ENCODE results near the gene STK39.
A peak's percentile ranks its signal among the peaks of the same experiment; 100 is the strongest.

Gene STK39

GRCh38 chr2:168116448-168116847 is 130.9 kb downstream of the STK39 start:
- no peak overlapping the region for H3K4me3 ChIP-seq (ENCODE audit: low read length)
- no peak for DNase-seq (ENCODE audit: low read depth)
- TF ChIP-seq CTCF (IDR thresholded peaks at IDR 0.05; ENCODE audit: insufficient read depth, low read depth, low read length, missing control alignments) = peak; percentile 15

- H3K4me3 ChIP-seq (ENCODE audit: low read length) = no peak overlapping the region
- DNase-seq (ENCODE audit: low read depth) = no peak
- TF ChIP-seq CTCF (IDR thresholded peaks at IDR 0.05; ENCODE audit: insufficient read depth, low read depth, low read length, missing control alignments) = no peak
These were observed 132.8 kb downstream of the STK39 start for GRCh38 chr2:168114619-168115018.

DNA sequence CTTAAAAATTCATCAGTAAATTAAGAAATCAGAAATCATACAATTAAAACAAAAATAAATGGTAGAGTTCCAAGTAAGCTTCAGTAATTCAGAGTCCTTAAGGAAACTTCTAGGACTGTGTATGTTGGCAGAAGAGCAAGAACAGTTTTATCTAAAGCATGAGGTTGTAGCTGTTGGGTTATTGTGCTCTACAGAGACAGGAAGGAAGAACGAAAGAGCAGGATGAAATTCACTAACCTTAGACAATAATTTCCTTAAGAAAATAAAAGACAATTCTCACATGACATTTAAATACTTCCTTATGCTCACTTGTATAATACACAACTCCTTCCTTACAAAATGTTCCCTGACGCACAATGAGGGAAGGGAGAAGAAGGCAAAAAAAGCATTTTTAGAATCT is 133.4 kb downstream of the STK39 start:
- DNase-seq (ENCODE audit: low read depth) = no peak
- no peak overlapping the region for H3K4me3 ChIP-seq (ENCODE audit: low read length)
- TF ChIP-seq CTCF (IDR thresholded peaks at IDR 0.05; ENCODE audit: insufficient read depth, low read depth, low read length, missing control alignments) = no peak

DNA sequence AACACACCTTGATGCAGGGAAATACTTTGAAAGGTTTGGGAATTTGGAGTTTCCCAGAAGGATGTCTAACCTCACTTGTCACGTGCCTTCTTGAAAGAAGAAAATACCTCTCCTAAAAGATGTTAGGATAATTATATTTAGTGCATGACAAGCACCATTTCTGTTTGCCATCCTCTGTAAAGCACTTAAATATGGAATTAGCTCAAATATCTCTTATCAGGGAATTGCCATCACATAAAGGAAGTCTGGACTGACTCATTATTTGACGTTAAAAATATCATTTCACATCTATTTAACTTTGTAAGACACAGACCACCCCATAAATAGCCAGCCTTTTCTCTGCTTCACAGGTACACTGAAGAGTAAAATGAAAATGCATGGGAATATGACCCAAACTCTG is 140.1 kb downstream of the STK39 start:
- no peak for TF ChIP-seq CTCF (IDR thresholded peaks at IDR 0.05; ENCODE audit: insufficient read depth, low read depth, low read length, missing control alignments)
- no peak for DNase-seq (ENCODE audit: low read depth)
- no peak overlapping the region for H3K4me3 ChIP-seq (ENCODE audit: low read length)

DNA sequence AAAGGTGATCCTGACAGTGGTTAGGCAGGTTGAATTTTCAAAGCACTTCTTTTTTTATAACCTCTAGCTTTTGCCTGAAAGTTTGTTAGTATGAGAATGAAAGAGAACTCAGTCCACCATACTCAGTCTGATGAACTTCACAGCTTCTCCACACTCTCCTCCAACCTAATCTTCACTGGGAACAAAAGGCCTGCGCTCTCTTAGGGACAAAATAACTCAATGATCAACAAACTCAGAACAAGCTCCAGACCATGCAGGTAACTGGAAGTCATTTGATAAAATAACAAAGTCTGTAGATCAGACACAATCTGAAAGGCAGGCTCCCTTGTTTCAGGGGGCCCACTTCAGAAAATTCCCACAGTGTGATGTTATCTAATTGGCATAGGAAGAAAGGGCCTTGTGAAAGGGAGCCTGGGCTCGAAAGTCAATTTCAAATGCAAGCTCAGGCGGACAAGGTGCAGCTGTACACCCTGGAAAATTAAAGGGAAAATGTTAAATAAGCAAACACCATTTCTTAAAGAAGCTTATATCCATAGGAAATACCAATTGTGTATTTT is 142.2 kb downstream of the STK39 start:
- no peak for TF ChIP-seq CTCF (IDR thresholded peaks at IDR 0.05; ENCODE audit: insufficient read depth, low read depth, low read length, missing control alignments)
- no peak for DNase-seq (ENCODE audit: low read depth)

GRCh38 chr2:168097431-168097830 is 150.0 kb downstream of the STK39 start:
- no peak overlapping the region for H3K4me3 ChIP-seq (ENCODE audit: low read length)
- no peak for TF ChIP-seq CTCF (IDR thresholded peaks at IDR 0.05; ENCODE audit: insufficient read depth, low read depth, low read length, missing control alignments)
- DNase-seq (ENCODE audit: low read depth) = peak; percentile 100

More for the DNA sequence above, 142.2 kb downstream of the STK39 start:
- no peak overlapping the region for H3K4me3 ChIP-seq (ENCODE audit: low read length)

GRCh38 chr2:168096158-168096557 is 151.2 kb downstream of the STK39 start:
- H3K4me3 ChIP-seq (ENCODE audit: low read length) = no peak overlapping the region
- peak; percentile 12 for TF ChIP-seq CTCF (IDR thresholded peaks at IDR 0.05; ENCODE audit: insufficient read depth, low read depth, low read length, missing control alignments)
- DNase-seq (ENCODE audit: low read depth) = peak; percentile 51

Data from epithelial cell of esophagus (primary cell).